HG03432 (cell line): ENCODE results near the gene SOX2.

ENCODE experiments used
- ATAC-seq: cut with Tn5 transposase; IDR thresholded peaks from one replicate; pipeline ENCODE4 v1.9.1; 2021; ENCODE audit warnings: mild to moderate bottlenecking, moderate library complexity; ENCODE audit not compliant: unreplicated experiment

Gene SOX2

GRCh38 chr3:181703601-181704420, 7.9 kb upstream of the SOX2 start:
- ATAC-seq: no peak

- ATAC-seq: no peak
Measured at GRCh38 chr3:181704421-181705085, 7.2 kb upstream of the SOX2 start.

DNA sequence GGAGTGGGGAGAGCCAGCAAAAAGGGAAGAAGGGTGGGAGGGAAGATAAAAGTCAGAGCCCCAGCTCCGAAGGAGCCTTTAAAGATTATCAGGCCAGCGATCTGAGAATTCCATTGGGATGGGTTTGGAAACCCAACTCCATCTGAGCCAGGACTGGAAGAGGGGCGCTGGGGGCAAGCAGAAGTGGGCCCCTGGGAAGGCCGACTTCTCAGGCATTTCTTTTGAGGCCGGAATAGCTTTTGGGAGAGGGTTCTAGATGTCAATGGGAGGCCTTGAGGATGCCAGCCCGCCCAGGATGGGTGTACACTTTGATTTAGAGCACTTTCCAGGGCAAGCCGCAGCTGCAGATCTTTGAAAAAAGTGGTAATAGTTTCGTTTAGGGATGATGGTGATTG, 6.6 kb upstream of the SOX2 start:
- no peak for ATAC-seq

- no peak for ATAC-seq
Measured at GRCh38 chr3:181707980-181708379, 3.7 kb upstream of the SOX2 start.

DNA sequence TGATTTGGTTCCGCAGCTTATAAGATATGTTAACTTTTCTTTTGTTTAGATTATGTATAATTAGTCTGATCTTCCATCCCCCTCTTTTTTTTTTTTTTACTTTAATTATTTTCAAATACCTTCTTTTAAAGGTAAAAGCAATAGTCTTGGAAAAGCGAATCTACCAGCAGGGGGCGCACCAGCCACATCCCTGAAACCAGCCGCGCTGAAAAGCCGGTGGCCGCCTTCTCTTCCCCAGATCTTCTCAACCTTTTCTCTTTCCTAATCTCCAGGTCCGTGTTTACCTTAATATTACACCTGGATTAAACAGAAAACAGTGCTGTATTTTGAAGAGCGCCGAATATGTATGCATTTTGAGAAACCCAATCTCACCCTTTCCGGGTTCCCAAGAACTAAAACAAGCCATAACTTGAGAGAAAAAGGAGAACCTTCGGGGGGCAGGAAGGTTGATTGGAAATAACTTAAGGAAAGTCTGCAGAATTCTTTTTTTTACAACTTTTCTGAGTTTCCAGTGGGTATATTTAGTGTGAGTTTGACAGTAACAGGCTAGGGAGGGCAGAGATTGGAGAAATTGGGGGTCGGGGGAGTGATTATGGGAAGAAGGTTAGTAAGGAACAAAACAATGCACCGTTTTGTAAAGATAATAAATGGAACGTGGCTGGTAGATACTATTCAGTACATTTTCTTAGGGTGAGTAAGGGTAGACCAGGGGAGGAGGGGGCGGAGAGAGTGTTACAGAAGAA, 2.0 kb upstream of the SOX2 start:
- peak; percentile 55 for ATAC-seq

DNA sequence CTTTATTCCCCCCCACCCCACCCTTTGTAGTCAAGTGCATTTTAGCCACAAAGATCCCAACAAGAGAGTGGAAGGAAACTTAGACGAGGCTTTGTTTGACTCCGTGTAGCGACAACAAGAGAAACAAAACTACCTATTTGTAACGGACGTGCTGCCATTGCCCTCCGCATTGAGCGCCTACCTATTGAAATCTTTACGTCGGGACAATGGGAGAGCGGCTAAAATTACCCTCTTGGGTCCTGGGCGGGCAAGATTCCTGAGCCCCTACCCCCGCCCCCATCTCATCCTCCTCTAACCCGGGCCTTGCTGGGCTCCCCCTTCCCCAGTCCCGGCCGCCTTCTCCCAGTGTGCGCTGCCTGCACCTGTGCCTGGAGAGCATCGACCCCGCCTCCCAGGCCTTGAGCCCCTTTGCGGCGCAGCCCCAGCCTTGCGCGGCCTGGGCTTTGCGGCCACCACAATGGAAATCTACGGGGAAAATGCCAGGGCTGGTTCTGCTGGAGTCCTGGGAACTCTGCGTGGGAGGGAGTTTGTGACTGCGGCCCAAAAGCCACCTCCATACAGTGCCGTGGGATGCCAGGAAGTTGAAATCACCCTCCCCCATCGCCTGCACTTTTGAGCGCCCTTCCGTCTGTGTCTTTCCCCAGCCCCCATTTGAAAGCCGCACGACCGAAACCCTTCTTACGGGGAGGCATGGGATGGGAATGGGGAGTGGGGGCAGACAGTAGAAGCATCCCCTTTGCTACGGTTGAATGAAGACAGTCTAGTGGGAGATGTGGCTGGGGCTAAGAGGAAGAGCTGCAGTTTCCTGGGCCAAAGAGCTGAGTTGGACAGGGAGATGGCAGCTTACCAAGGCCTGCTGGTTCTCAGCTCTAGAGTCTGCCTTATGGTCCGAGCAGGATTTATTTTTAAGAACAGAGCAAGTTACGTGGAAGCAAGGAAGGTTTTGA, 1.1 kb upstream of the SOX2 start:
- no peak for ATAC-seq

DNA sequence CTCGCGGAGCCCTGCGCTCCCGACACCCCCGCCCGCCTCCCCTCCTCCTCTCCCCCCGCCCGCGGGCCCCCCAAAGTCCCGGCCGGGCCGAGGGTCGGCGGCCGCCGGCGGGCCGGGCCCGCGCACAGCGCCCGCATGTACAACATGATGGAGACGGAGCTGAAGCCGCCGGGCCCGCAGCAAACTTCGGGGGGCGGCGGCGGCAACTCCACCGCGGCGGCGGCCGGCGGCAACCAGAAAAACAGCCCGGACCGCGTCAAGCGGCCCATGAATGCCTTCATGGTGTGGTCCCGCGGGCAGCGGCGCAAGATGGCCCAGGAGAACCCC, 464 bp downstream of the SOX2 start:
- ATAC-seq: no peak

DNA sequence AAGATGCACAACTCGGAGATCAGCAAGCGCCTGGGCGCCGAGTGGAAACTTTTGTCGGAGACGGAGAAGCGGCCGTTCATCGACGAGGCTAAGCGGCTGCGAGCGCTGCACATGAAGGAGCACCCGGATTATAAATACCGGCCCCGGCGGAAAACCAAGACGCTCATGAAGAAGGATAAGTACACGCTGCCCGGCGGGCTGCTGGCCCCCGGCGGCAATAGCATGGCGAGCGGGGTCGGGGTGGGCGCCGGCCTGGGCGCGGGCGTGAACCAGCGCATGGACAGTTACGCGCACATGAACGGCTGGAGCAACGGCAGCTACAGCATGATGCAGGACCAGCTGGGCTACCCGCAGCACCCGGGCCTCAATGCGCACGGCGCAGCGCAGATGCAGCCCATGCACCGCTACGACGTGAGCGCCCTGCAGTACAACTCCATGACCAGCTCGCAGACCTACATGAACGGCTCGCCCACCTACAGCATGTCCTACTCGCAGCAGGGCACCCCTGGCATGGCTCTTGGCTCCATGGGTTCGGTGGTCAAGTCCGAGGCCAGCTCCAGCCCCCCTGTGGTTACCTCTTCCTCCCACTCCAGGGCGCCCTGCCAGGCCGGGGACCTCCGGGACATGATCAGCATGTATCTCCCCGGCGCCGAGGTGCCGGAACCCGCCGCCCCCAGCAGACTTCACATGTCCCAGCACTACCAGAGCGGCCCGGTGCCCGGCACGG, 991 bp downstream of the SOX2 start:
- no peak for ATAC-seq

GRCh38 chr3:181713280-181713647, 1.5 kb downstream of the SOX2 start:
- ATAC-seq: no peak

GRCh38 chr3:181713676-181714612, 2.2 kb downstream of the SOX2 start:
- ATAC-seq: no peak

DNA sequence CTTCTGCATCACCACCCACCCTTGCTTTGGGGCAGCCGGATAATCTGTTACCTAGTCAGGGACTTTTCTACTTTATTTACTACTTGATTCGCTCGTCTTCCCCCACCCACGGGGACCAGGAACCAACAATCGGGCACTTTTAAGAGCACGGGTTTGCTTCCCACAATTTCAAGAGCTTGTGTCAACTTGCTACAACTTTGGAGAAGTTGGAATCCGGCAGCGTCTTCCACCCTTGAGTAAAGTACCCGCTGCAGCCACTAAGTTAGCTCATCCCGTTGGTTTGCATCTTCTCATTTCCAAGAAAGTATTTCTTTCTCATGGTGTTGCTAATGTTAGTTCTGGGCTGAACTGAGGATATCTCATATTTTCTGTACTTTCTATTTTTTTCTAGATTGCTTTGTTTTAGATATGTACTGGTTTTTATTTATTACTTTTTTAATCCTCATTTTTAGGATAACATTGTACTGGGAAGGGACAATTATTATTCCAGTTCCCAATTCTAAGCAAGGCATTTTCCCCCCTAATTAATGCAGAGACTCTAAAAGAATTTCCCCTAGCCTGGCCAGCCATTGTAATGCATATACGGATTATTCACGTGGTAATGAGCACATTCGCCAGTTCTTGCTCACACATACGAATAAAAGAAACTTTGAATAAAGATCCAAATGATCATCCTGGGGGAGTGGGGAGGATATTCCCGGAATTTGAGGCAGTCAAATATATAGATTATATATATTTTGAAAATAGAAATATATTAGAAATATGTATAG, 4.0 kb downstream of the SOX2 start:
- no peak for ATAC-seq

DNA sequence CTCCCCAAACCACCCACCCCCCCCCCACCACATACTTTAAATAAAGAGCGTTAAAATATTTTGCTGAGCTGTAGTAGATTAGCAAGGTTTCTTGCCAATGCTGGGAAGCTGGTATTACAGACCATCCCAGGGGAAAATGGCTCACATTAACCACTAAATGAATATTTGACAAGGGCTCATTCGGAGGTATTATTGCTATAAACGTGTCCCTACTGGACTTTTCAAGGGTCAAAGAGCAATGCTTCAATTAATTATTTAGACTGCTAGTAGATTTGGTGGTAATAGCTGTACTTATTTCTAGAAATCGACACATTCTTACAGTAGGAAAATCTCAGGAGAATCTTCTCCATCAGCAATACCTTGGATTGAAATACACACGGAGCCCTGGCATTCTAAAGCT, 5.2 kb downstream of the SOX2 start:
- ATAC-seq: no peak

DNA sequence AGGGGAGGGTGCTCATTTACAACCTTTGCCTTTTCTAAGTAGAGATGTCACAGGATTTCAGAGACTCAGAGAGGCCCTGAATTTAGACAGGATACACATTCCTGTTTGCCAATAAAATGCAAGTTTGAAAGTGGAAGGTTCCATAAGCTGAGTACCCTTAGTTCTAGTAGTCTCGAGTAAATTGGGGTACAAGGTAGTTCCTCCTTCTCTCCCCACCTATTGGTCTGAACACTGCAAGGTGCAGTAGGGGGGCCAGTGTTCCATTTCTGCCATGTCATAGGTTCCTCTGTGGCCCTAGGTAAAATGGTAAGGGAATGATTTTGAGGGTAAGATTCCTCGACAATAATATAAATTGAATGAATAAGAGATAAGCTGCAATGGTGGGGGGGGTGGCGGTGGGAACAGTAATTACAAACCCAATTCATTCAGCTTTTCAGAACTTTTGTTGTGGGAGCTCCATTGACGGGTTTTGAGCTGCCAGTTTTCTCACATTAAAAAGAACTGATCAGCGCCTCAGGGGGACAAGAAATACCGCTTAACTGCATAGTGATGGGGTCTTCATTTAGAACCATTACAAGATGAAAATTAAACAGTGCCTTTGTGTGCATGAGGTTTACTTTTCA, 5.9 kb downstream of the SOX2 start:
- ATAC-seq: no peak

DNA sequence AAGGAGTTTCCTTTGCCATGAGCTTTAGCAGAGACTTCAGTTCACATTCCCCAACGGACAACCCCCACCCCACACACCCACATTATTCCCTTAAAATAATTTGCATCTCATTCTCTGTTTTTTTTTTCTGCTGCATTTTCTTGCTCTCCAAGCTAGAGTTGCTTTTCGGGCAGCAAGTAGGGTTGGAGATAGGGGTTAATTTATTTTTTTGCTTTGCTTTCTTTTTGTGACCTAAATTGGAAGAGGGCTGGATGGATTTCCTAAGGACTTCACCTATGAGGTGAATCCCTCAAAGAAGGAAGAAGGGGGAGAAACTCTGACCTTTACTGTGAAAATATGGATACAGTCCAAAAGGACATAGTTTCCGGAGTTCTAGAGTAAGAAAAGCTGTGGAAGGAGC, 6.6 kb downstream of the SOX2 start:
- ATAC-seq: no peak

DNA sequence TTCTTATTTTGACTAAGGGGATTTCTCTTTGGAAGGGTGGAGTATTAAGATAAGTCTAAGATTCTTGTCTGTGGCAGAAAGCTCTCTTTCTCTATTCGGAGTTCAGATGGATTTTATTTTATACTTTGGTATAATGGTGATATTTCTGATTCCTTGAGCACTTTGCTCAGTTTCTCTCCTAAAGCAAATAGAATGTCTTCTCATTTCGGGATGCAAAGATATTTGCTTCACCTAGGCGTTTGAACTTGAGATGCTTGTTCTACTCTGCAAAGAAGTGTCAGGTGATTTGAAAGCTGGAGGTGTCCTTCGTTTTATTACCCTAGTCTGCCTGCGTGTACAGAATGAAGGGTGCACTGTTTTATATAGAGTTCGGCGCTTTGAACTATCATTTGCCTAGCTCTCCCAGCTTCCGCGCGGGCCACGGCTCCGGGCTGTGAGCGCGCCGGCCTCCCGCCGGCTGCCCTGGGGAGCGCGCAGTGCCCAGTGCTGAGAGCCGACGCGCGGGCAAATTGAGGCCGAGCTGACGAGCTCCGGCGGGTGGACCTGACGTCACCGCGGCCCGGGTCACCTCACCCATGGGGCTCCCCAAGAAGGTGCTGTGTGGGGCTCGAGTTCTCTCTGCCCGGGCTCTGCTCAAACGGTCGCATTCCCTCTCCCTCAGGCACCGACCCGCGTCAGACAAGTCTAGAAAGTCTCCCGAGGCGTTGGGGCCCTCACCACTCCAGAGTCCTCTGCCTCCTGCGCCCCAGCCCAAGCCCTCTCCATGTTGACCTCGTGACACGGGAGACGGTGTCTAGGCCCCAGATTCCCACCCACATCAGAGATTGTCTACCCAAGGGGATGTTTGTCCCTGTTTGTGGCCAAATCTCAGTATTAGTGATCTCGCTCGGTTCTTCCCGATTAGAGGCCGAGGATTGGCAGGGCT, 7.5 kb downstream of the SOX2 start:
- no peak for ATAC-seq

DNA sequence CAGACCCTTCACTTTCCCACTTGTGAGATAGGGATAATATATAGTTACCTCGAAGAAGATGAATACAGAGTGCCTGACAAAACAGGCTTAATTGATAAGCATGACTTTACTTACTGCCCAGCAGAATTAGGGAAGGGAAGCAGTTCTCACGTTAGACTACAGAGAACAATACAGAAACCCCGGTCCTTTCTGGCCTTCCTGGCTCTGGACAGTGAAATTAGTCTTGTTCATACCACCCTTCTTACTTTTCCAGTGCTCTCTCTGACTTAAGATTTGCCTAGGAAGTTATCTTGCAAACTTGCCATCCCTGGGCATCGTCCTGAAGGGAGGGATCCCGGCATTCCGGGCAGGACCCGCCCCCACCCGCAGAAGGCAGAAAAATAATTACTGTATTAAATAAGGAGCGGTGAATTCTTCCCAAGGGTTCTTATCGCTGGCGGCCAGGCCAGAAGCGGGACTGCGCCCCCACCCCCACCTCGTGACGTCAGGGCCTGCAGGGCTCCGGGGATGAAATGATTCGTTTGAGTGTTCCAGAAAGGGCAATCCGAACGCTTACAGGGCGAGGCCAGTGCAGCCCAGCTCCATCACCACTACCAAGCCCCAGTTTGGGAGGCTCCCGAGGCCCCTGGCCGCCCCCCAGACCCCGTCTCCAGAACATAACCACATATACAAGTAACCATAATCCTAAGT, 8.4 kb downstream of the SOX2 start:
- ATAC-seq: no peak
